SHP77 treated with DMSO at 0.1 percent for 48 hours (cell line): ENCODE results near the gene PRSS1.
"Not testable (repeated sequence)": the region's sequence is repeated elsewhere in the genome, so short reads cannot be mapped to it uniquely, and the experiment has no call there.

Source experiments
- DNase-seq: peaks from one replicate; lab custom pipeline; 2025; lab: John Stamatoyannopoulos, UW

PRSS1 gene

DNA sequence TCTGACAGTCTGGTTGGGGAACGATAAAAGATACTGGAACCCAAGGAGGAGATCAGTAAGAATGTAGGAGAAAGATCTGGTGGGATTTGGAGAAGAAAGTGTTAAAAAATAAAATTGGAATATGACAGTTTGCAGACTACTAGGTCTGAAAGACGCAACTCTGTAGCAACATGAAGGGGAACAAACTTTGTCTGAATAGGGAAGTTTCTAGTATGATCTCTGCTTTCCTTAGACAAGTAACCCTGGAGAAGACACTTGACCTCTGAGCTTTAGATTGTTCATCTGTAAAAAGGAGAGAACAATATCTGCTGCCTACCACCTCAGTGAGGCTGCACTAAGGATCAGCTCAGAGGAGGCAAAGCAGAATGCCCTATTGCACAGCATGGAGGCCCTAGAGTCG, 3.0 kb upstream of the PRSS1 start:
- no peak for DNase-seq

GRCh38 chr7:142748410-142748809, 862 bp upstream of the PRSS1 start:
- not testable (repeated sequence) for DNase-seq

GRCh38 chr7:142750321-142750938, 1.2 kb downstream of the PRSS1 start:
- DNase-seq: no peak

- DNase-seq: not testable (repeated sequence)
These were observed 2.4 kb downstream of the PRSS1 start for GRCh38 chr7:142751526-142752175.

- DNase-seq: no peak
These were observed 3.3 kb downstream of the PRSS1 start for GRCh38 chr7:142752376-142753225.

GRCh38 chr7:142753366-142753765, 4.1 kb downstream of the PRSS1 start:
- DNase-seq: no peak

- DNase-seq: not testable (repeated sequence)
These were observed 4.7 kb downstream of the PRSS1 start for GRCh38 chr7:142753925-142754491.

DNA sequence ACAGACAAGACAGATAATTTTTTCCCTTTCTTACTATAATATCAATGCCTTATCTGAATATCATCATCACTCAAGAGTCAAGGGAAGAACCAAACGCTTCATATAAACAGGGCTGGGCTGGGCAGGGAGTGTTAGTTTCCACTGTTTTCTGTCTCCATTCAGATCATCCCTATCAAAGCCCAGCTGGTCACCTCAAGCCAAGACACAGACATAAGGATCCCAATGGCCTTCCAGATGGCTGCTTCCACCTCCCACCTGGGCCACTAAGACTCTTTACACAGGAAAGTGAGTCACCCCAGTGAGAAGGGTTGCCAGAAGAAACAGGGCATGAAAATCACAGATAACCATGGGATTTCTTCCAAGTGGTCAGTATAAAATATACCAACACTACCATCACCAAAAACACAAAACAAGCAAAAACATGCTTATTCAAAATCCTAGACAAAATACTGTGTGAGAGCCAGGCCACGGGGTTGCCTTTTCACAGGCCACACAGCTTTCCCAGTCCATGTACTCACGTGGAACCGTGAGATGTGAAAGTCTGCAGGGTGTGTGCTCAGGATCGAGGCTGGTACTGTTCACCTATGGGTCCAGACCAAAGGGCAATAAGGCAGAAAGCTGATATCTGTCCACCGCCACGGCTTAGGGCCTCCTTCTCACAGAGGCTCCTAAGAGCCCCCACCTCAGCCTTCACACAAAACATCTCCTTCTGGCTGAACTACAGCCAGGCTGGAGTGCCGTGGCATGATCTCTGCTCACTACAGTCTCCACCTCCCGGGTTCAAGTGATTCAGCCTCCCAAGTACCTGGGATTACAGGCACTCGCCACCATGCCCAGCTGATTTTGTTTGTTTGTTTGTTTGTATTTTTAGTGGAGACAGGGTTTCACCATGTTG, 5.7 kb downstream of the PRSS1 start:
- no peak for DNase-seq

DNA sequence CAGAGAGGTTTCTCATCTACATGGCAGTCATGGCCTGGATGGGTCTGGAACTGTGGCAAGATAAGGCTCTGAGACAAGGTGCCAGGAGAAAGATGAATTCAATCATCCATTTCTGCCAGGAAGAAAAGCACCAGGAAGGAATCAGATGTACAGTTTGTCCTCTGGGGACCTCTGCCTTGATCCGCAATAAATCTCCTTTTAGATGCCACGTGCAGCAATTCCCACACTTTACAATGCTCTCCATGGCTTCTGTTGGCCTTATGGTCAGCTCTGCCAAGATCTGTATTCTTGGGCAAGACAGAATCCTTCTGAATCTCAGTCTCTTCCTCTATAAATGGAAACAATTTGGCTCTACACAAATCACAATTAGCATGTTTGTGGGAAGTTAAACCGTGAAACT, 9.0 kb downstream of the PRSS1 start:
- DNase-seq: not testable (repeated sequence)

DNA sequence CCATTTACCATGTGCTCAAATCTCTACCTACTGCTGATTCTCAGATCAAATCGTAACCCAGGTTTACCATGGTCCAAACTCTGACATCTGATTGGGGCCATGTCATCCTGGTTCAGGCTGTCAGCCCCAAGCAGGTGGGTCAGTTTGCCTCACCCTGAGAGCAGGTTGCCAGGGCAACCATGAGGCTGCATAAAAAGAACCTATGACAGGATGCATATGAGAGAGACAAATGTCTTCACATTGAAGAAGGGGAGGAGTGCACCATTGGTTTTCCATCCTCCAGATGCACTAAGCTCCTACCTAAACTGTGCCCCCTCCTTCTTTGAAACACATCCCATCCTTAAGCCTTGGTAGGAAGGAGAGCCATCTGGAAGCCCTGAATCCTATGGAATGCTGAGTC, 10.2 kb downstream of the PRSS1 start:
- no peak for DNase-seq

DNA sequence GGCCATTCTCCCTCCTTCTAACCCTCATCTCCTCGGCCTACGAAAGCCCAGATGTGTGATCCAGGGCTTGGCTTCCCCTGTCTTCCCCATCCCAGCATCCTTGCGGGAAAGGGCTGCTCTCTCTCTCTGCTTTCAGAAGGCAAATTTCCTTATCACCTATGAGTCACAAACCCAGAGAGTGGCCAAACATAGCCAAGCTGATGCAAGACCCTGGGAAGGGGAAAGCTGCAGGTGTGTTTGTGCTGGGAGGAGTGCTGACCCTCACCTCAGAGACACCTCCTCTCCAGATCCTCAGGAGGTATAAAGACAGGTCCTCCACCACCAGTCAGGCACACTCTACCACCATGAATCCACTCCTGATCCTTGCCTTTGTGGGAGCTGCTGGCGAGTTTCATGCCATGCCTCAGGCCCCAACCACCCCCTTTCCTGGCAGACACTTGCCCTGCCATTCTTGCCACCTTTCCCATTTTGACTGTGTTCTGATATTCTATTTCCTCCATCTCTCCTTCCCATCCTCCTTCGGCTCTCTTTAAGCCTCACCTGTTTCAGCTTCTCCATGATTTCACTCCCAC, 10.9 kb downstream of the PRSS1 start:
- no peak for DNase-seq

DNA sequence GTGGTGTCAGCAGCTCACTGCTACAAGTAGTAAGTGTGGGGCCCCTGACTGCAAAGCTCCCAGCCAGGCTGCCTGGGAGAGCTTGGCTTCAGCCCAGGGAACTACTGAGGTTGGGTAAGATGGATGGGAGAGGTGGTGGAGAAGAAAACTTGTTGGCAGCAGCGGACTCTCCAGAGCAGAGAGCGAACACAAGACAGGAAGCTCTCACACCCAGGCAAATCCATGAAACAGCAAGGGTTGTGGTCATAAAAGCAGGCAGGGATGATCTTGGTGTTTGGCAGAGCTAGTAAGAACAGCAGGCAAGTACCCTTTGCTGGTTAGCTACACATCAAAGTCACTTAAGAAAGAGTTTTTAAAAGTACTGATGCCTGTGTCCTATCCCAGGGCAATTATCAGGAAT, 12.3 kb downstream of the PRSS1 start:
- DNase-seq: not testable (repeated sequence)

DNA sequence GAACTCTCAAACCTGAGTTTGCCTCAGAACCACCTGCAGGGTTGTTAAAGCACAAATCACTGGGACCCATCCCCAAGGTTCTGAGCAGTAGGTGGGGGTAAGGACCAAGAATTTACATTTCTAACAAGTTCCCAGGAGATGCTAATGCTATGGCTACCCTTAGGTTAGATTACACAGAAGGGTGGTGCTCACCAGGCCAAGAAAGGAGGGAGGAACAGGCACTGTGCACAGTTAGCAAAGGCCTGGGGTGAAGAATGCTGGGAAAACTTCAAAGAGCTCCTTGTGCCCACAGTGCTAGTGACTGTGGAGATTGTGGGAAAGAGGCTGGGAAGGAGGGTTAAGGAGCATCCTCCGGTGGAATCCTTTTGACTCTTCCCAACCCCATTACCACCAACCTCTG, 12.8 kb downstream of the PRSS1 start:
- DNase-seq: no peak

GRCh38 chr7:142767451-142767850, 18.2 kb downstream of the PRSS1 start:
- DNase-seq: no peak

- no peak for DNase-seq
These were observed 18.6 kb downstream of the PRSS1 start for GRCh38 chr7:142767861-142768260.

DNA sequence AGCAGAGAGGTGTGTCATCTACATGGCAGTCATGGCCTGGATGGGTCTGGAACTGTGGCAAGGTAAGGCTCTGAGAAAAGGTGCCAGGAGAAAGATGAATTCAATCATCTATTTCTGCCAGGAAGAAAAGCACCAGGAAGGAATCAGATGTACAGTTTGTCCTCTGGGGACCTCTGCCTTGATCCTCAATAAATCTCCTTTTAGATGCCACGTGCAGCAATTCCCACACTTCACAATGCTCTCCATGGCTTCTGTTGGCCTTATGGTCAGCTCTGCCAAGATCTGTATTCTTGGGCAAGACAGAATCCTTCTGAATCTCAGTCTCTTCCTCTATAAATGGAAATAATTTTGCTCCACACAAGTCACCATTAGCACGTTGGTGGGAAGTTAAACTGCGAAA, 19.6 kb downstream of the PRSS1 start:
- not testable (repeated sequence) for DNase-seq

GRCh38 chr7:142770661-142771352, 21.5 kb downstream of the PRSS1 start, which contains the start of gene PRSS2:
Gene PRSS2 (plus strand): TSS chr7:142770970. CDS start chr7:142770983, 13 bp downstream.
- DNase-seq: no peak

GRCh38 chr7:142771353-142771723, 22.1 kb downstream of the PRSS1 start:
- no peak for DNase-seq

DNA sequence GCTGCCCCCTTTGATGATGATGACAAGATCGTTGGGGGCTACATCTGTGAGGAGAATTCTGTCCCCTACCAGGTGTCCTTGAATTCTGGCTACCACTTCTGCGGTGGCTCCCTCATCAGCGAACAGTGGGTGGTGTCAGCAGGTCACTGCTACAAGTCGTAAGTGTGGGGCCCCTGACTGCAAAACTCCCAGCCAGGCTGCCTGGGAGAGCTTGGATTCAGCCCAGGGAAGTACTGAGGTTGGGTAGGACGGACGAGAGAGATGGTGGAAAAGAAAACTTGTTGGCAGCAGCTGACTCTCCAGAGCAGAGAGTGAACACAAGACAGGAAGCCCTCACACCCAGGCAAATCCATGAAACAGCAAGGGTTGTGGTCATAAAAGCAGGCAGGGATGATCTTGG, 22.8 kb downstream of the PRSS1 start:
- no peak for DNase-seq

DNA sequence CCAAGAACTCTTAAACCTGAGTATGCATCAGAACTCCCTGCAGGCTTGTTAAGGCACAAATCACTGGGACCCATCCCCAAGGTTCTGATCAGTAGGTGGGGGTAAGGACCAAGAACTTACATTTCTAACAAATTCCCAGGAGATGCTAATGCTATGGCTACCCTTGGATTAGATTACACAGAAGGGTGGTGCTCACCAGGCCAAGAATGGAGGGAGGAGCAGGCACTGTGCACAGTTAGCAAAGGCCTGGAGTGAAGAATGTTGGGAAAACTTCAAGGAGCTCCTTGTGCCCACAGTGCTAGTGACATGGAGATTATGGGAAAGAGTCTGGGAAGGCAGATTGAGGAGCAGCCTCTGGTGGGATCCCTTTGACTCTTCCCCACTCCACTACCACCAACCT, 23.4 kb downstream of the PRSS1 start:
- no peak for DNase-seq

- no peak for DNase-seq
These were observed 24.0 kb downstream of the PRSS1 start for GRCh38 chr7:142773230-142773629.
